GM21390 (cell line): ENCODE measurements around the gene GBA3.
A peak's percentile ranks its signal among the peaks of the same experiment; 100 is the strongest.

Experiments
- ATAC-seq: cut with Tn5 transposase; IDR thresholded peaks from one replicate; pipeline ENCODE4 v1.9.1; 2021; ENCODE audit not compliant: unreplicated experiment

The GBA3 gene

GRCh38 chr4:22778547-22779163 lies 85.9 kb downstream of the GBA3 start:
- ATAC-seq, result no peak

- ATAC-seq, result no peak
Measured at GRCh38 chr4:22780317-22780716, 87.6 kb downstream of the GBA3 start.

GRCh38 chr4:22780797-22781196 lies 88.1 kb downstream of the GBA3 start:
- ATAC-seq, result no peak

GRCh38 chr4:22787753-22788375 lies 95.1 kb downstream of the GBA3 start:
- no peak for ATAC-seq

- ATAC-seq, result no peak
Measured at GRCh38 chr4:22790631-22791030, 97.9 kb downstream of the GBA3 start.

- ATAC-seq, result no peak
Measured at GRCh38 chr4:22794732-22795131, 102.0 kb downstream of the GBA3 start.

- no peak for ATAC-seq
Measured at GRCh38 chr4:22801391-22801790, 108.7 kb downstream of the GBA3 start.

GRCh38 chr4:22802876-22803275 lies 110.1 kb downstream of the GBA3 start:
- no peak for ATAC-seq

- no peak for ATAC-seq
Measured at GRCh38 chr4:22803512-22803911, 110.8 kb downstream of the GBA3 start.

GRCh38 chr4:22814906-22815305 lies 122.2 kb downstream of the GBA3 start:
- no peak for ATAC-seq

GRCh38 chr4:22824091-22824490 lies 131.4 kb downstream of the GBA3 start:
- ATAC-seq, result no peak

- no peak for ATAC-seq
Measured at GRCh38 chr4:22842360-22843018, 149.8 kb downstream of the GBA3 start.

GRCh38 chr4:22848332-22848731 lies 155.6 kb downstream of the GBA3 start:
- no peak for ATAC-seq

GRCh38 chr4:22850055-22850454 lies 157.3 kb downstream of the GBA3 start:
- ATAC-seq, result no peak

- ATAC-seq, result peak; percentile 94
Measured at GRCh38 chr4:22850630-22851029, 157.9 kb downstream of the GBA3 start.

GRCh38 chr4:22857411-22857810 lies 164.7 kb downstream of the GBA3 start:
- ATAC-seq, result no peak

GRCh38 chr4:22859318-22859717 lies 166.6 kb downstream of the GBA3 start:
- ATAC-seq, result no peak
